ENCODE data around the gene TMEM165.
A peak's percentile ranks its signal among the peaks of the same experiment; 100 is the strongest.

Gene TMEM165

DNA sequence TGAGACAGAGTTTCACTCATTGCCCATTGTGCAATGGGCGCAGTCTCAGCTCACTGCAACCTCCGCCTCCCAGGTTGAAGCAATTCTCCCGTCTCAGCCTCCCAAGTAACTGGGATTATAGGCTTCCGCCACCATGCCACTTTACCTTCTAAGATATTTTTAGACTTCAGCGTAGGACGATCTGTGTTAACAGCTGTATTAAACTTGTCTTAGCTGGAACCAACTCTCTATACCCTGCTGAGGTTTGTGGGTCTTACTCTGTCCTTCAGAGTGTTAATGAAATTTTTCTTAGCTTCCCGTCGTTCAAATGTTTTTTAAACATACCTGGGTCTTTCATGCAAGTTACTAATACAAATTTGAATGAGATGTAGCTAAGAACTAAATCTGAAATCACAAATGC lies 14.7 kb downstream of the TMEM165 start:
- no peak for DNase-seq (ENCODE audit: low read depth)
- no peak overlapping the region for H3K4me3 ChIP-seq (ENCODE audit: low read depth, low read length)
- TF ChIP-seq, protein P1, sequence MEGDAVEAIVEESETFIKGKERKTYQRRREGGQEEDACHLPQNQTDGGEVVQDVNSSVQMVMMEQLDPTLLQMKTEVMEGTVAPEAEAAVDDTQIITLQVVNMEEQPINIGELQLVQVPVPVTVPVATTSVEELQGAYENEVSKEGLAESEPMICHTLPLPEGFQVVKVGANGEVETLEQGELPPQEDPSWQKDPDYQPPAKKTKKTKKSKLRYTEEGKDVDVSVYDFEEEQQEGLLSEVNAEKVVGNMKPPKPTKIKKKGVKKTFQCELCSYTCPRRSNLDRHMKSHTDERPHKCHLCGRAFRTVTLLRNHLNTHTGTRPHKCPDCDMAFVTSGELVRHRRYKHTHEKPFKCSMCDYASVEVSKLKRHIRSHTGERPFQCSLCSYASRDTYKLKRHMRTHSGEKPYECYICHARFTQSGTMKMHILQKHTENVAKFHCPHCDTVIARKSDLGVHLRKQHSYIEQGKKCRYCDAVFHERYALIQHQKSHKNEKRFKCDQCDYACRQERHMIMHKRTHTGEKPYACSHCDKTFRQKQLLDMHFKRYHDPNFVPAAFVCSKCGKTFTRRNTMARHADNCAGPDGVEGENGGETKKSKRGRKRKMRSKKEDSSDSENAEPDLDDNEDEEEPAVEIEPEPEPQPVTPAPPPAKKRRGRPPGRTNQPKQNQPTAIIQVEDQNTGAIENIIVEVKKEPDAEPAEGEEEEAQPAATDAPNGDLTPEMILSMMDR (IDR thresholded peaks at IDR 0.05; ENCODE audit: insufficient read depth, low read depth, low read length, missing control alignments): no peak

DNA sequence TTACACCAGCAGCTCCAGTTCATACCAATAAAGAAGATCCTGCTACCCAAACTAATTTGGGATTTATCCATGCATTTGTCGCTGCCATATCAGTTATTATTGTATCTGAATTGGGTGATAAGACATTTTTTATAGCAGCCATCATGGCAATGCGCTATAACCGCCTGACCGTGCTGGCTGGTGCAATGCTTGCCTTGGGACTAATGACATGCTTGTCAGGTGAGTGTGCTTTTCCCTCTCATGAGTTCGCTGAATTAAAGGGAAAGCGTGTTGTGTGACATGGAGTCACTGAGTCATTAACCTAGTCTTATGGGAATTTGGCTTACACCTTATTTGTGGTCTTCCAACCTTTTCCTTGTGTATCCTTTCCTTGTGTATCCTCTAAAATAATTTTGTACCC lies 15.9 kb downstream of the TMEM165 start:
- DNase-seq (ENCODE audit: low read depth): no peak
- no peak overlapping the region for H3K4me3 ChIP-seq (ENCODE audit: low read depth, low read length)
- TF ChIP-seq, protein P1 (IDR thresholded peaks at IDR 0.05; ENCODE audit: insufficient read depth, low read depth, low read length, missing control alignments): no peak

DNA sequence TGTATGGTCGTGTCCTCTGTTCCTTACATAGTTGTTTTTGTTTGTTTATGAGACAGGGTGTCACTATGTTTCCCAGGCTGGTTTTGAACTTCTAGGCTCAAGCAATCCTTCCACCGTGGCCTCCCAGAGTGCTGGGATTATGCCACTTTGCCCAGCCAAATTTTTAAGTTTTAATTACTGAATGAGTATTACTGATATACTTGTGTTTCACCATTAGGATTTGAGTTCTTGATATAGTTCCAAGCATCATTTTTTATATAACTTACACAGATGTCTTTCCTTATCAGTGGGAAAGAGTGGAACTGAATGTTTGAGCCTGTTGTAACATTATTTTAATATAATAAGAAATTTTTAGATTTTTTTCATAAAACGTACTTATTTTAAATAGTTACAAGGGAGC lies 20.4 kb downstream of the TMEM165 start:
- no peak overlapping the region for H3K4me3 ChIP-seq (ENCODE audit: low read depth, low read length)
- TF ChIP-seq, protein P1 (IDR thresholded peaks at IDR 0.05; ENCODE audit: insufficient read depth, low read depth, low read length, missing control alignments): no peak

DNA sequence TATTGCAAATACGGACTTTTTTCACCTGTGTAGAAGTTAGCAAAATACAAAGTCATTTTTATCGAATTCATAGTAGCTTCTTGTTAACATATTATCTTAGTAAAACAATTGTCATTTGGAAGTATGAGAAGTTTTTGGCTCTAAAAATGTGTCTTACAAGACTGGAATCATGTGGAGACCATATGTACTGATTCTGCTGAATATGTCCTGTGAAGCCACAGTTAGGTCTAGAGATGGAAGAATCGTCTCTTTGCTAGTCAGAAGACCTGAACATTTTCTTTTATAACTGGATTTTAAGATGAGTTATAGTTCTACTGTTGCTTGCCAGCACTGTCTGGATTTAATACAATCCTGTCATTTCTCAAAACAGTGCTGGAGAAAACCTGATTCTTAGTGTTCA lies 29.0 kb downstream of the TMEM165 start:
- TF ChIP-seq, protein P1 (IDR thresholded peaks at IDR 0.05; ENCODE audit: insufficient read depth, low read depth, low read length, missing control alignments): no peak
- DNase-seq (ENCODE audit: low read depth): no peak

More for the DNA sequence above, 20.4 kb downstream of the TMEM165 start:
- no peak for DNase-seq (ENCODE audit: low read depth)

DNA sequence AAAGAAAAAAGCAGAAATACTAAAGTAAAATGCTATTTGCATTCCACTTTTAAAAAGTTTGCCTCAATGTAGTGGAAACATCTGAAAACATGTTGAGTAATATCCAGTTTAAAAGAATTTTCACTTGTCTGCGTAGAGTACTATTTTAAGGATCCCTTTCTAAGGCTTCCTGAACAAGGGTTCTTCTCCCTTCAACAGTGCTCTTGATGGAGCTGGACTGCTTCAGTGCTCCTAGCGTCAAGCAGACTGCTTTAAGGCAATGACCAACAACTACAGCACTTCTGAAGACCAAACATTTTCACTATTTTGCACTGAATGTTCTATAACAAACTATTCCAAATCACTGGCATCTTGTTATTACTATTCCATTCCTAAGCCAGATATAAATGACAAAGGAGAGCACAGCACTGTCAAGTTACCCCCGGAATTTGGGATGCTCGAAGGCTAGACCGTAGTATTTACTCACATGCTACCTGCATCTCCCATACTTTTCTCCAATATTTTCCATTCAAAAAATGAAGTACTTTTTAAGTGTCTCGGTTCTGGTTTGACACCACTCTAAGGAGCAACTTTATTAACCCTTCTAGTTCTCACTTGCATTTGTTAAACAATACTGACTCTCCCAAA lies 36.1 kb downstream of the TMEM165 start:
- TF ChIP-seq, protein P1 (IDR thresholded peaks at IDR 0.05; ENCODE audit: insufficient read depth, low read depth, low read length, missing control alignments): no peak
- DNase-seq (ENCODE audit: low read depth): no peak
- no peak overlapping the region for H3K4me3 ChIP-seq (ENCODE audit: low read depth, low read length)

More for the DNA sequence above, 29.0 kb downstream of the TMEM165 start:
- no peak overlapping the region for H3K4me3 ChIP-seq (ENCODE audit: low read depth, low read length)

DNA sequence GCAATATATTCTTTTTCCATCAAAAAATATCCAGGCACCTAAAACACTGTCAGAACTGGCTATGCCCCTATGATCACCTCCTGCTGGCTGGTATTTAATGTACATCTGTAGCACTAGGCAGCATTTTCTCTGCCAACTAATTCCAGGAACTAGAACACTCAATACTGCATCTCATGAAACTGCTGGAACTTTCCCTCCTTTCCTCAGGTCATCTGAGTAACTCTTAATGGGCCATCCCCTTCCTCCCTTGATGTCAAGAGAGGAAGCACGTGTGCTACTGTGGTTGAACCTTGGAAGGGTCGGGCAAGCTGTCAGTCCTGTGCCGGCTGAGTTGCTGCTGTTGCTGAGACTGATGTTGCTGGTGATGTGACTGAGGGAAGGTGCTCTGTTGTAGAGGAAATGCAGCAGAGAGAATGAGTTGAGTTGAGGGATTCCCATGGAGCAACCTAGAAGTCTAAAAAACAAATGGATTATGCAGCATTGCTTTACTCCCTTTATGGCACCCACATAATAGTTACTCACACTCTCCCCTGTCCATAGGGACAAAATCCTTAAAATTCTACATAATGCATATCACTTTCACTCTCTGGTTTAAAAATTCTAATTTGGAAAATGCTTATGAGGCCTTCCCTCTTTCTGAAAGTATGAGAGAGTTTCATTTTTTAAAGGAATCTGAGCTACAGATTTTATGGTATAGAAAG lies 39.5 kb downstream of the TMEM165 start:
- no peak overlapping the region for H3K4me3 ChIP-seq (ENCODE audit: low read depth, low read length)
- TF ChIP-seq, protein P1 (IDR thresholded peaks at IDR 0.05; ENCODE audit: insufficient read depth, low read depth, low read length, missing control alignments): peak; percentile 5
- DNase-seq (ENCODE audit: low read depth): peak; percentile 48

All from GM12865 (cell line).